Upper lobe of left lung (tissue), 4 donors: Measurements from ENCODE around the gene PLD2.

ENCODE experiments used
- EP300 ChIP-seq, 4 donors: sonication (generic); formaldehyde crosslinking; IDR thresholded peaks; one replicate each; pipeline ENCODE4 v1.5.1; 2017; ENCODE audit warnings: antibody characterized with exemption in 4 of 4, control low read depth in 2 of 4
- POLR2A ChIP-seq, 4 donors: fragments of 450-650 bp; IDR thresholded peaks; one replicate each; pipeline ENCODE4 v1.5.1; 2016 to 2017; ENCODE audit warnings: antibody characterized with exemption in 4 of 4, mild to moderate bottlenecking in 2 of 4
- TF ChIP-seq, protein P1 (sequence below), 6 experiments: fragments of 450-650 bp in 4 of 6; fragments of 200-600 bp in 2 of 6; sonication (generic) in 2 of 6; IDR thresholded peaks; one replicate each; pipeline ENCODE4 v1.5.1; 2016 to 2019; ENCODE audit warnings: antibody characterized with exemption in 6 of 6

DNA sequence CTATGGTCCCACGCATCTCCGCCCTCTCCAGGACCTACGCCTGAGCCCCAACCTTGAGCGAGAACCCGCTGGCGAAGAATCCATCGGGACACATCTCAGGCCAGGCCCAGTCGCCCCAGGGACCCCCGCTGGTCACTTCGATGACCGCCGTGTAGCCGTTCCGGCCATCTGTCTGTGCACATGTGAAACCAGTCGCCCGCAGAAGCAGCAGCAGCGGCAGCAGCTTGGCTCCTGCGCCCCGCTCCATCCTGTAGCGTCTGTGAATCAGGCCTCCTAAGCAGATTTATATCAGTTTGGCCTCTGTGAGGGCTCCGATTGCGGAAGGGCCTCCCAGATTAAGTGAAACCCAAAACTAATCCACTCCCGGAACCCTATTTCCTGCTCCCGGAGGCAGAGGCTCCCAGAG lies 20.8 kb upstream of the PLD2 start, which contains the start of gene VMO1:
- TF ChIP-seq, protein P1, sequence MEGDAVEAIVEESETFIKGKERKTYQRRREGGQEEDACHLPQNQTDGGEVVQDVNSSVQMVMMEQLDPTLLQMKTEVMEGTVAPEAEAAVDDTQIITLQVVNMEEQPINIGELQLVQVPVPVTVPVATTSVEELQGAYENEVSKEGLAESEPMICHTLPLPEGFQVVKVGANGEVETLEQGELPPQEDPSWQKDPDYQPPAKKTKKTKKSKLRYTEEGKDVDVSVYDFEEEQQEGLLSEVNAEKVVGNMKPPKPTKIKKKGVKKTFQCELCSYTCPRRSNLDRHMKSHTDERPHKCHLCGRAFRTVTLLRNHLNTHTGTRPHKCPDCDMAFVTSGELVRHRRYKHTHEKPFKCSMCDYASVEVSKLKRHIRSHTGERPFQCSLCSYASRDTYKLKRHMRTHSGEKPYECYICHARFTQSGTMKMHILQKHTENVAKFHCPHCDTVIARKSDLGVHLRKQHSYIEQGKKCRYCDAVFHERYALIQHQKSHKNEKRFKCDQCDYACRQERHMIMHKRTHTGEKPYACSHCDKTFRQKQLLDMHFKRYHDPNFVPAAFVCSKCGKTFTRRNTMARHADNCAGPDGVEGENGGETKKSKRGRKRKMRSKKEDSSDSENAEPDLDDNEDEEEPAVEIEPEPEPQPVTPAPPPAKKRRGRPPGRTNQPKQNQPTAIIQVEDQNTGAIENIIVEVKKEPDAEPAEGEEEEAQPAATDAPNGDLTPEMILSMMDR (IDR thresholded peaks at IDR 0.05) = no peak
- no peak for TF ChIP-seq EP300 (IDR thresholded peaks at IDR 0.05)
- TF ChIP-seq POLR2A (IDR thresholded peaks at IDR 0.05) = no peak
